ENCODE data around the gene ZNF3.
"Not testable (repeated sequence)": the region's sequence is repeated elsewhere in the genome, so short reads cannot be mapped to it uniquely, and the experiment has no call there.

Gene ZNF3

GRCh38 chr7:100081535-100082102 is at the start of gene ZNF3:
ZNF3 (minus strand) TSS chr7:100081723; CDS start chr7:100077357, 4,366 bp downstream.
- TF ChIP-seq CTCF (conservative IDR thresholded peaks at IDR 0.05; ENCODE audit: low read depth) = peak; percentile 99
- DNase-seq (ENCODE audit: low spot score) = peak; percentile 95
- H3K27ac ChIP-seq = peak within 1 kb of the TSS; percentile 73
- CTCF ChIA-PET = interaction anchor here (0.7 kb wide), 2 partner anchors 13 to 84 kb away, joined by 5 read pairs; no protein-coding TSS in a partner anchor
- POLR2A ChIA-PET (ENCODE audit: low non-redundant PET) = no interaction called here

DNA sequence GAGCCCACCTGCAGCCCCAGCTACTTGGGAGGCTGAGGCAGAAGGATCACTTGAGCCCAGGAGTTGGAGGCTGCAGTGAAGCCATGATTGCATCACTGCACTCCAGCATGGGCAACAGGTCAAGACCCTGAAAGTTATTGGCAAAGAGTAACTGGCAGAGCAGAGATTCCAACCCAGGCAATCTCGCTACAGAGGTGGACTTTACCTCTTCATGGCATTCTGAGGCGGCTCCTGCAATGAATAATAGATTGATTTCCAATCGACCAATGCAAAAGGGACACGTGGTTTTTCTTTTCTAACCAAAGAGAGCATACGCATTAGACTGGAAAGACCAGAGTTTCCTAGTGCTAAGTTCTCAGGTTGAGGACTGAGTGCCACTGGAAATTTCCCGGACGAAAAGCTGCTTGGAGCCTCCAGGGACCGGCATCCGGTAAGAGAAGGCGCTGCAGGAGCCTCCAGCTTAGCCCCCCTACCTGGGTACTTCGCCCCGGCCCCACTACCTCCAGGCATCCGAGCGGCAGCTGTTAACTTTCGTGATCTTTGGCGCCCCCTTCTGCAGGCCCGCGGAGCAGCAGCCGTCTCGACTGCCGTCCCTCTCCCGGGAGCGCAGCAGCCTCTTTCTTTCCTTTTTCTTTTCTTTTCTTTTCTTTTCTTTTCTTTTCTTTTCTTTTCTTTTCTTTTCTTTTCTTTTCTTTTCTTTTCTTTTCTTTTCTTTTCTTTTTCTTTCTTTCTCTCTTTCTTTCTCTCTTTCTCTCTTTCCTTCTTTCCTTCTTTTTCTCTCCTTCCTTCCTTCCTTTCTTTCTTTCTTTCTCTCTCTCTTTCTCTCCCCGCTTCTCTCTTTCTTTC is 49.3 kb upstream of the ZNF3 start:
- peak; percentile 98 for TF ChIP-seq CTCF (conservative IDR thresholded peaks at IDR 0.05; ENCODE audit: low read depth)
- ChIA-PET CTCF (interaction anchor here (0.5 to 1.6 kb wide), 13 partner anchors 8 to 289 kb away, joined by 3 to 6 read pairs (median 4); partner anchors contain the start of genes AP4M1, MCM7, PVRIG and STAG3), POLR2A (ENCODE audit: low non-redundant PET) (no interaction called here)
- H3K27ac ChIP-seq = no peak overlapping the region
- DNase-seq (ENCODE audit: low spot score) = no peak

- POLR2A ChIA-PET (ENCODE audit: low non-redundant PET); H3K27ac ChIP-seq; DNase-seq (ENCODE audit: low spot score): not testable (repeated sequence)
- CTCF ChIA-PET = interaction anchor here (0.5 to 1.6 kb wide), 9 partner anchors 9 to 1191 kb away, joined by 3 to 6 read pairs (median 4); partner anchors contain the start of gene STAG3
Measured at GRCh38 chr7:100130220-100130607, 48.7 kb upstream of the ZNF3 start.

DNA sequence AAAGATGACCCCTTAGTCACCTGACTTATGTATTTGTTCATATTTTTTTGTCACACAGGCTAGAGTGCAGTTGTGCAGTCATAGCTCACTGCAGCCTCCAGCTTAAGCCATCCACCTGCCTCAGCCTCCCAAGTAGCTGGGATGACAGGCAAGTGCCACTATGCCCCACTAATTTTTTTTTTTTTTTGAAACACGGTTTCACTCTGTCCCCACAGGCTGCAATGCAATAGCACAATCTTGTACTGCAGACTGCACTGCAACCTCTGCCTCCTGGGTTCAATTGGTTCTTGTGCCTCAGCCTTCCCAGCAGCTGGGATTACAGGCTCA is 47.1 kb upstream of the ZNF3 start:
- DNase-seq (ENCODE audit: low spot score) = no peak
- H3K27ac ChIP-seq = no peak overlapping the region
- ChIA-PET POLR2A (ENCODE audit: low non-redundant PET) (no interaction called here), CTCF (interaction anchor here (0.6 kb wide), 1 partner anchor 20 kb away, joined by 4 read pairs; no protein-coding TSS in a partner anchor)
- no peak for TF ChIP-seq CTCF (conservative IDR thresholded peaks at IDR 0.05; ENCODE audit: low read depth)

DNA sequence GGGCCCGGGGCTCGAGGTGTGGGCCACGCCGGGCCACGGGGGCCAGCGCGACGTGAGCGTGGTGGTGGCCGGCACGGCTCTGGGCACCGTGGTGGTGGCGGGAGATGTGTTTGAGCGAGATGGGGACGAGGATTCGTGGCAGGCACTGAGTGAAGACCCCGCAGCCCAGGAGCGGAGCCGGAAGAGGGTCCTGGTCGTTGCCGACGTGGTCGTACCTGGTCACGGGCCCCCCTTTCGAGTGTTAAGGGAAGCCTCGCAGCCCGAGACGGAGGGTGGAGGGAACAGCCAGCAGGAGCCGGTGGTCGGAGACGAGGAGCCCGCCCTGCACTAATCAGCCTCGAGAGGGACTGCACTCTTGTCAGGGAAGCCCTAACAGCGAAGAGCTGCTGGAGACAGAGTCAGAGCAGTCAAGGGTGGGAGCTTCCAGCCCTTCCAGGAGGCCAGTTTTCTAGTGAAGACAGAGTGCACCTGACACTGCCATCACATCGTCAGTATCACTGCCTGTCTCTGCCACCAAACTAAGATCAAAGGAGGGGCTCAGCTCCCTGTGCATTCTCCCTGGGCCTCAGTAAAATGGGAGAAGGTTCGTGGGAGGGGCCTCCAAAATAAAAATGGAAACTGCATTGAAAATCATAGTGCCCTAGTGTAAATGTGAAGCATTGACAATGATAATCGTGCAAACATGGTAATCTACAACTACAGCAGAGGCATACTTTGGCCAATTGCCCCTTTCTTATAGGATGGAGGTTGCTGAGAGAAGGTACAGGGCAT is 46.5 kb upstream of the ZNF3 start:
- CTCF ChIA-PET = interaction anchor here (0.6 kb wide), 2 partner anchors 11 to 20 kb away, joined by 4 read pairs; no protein-coding TSS in a partner anchor
- no peak for TF ChIP-seq CTCF (conservative IDR thresholded peaks at IDR 0.05; ENCODE audit: low read depth)
- no peak for DNase-seq (ENCODE audit: low spot score)
- POLR2A ChIA-PET (ENCODE audit: low non-redundant PET) = no interaction called here
- peak overlapping the region; percentile 99 for H3K27ac ChIP-seq

GRCh38 chr7:100126931-100127865 is 45.7 kb upstream of the ZNF3 start, which contains the start of gene MBLAC1:
MBLAC1 (plus strand) TSS chr7:100126967; CDS start chr7:100127396, 429 bp downstream.
- no peak for TF ChIP-seq CTCF (conservative IDR thresholded peaks at IDR 0.05; ENCODE audit: low read depth)
- peak; percentile 92 for DNase-seq (ENCODE audit: low spot score)
- H3K27ac ChIP-seq = peak within 1 kb of the TSS; percentile 99
- ChIA-PET CTCF (interaction anchor here (0.7 kb wide), 2 partner anchors 30 to 214 kb away, joined by 3 to 5 read pairs; no protein-coding TSS in a partner anchor), POLR2A (ENCODE audit: low non-redundant PET) (interaction anchor here (0.7 kb wide), 1 partner anchor 752 kb away, joined by 3 read pairs; no protein-coding TSS in a partner anchor)

All from RWPE1 (cell line).